GM18909 (cell line): Measurements from ENCODE around the gene DNM3.

Source experiments
- ATAC-seq: cut with Tn5 transposase; IDR thresholded peaks from one replicate; pipeline ENCODE4 v1.9.1; 2021; ENCODE audit warnings: mild to moderate bottlenecking; ENCODE audit not compliant: unreplicated experiment, poor library complexity

The DNM3 gene

DNA sequence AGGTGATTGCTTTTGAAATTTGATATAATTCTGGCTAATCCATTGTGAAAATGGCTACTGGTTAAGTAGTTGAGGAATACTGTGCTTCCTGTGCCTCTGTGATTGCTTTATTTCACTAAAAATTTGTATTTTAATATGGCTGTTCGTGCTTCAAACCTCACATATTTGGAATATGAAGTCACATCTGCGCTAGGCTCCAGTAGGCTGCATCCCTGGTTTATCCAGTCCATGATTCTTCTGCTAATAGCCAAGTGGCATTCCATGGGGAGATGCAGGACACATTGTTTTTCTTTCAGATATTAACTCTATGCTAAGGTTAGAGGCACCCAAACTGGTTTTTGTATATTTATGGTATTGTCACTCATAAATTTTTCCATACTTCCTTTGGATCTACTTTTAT lies 25.9 kb downstream of the DNM3 start:
- no peak for ATAC-seq

DNA sequence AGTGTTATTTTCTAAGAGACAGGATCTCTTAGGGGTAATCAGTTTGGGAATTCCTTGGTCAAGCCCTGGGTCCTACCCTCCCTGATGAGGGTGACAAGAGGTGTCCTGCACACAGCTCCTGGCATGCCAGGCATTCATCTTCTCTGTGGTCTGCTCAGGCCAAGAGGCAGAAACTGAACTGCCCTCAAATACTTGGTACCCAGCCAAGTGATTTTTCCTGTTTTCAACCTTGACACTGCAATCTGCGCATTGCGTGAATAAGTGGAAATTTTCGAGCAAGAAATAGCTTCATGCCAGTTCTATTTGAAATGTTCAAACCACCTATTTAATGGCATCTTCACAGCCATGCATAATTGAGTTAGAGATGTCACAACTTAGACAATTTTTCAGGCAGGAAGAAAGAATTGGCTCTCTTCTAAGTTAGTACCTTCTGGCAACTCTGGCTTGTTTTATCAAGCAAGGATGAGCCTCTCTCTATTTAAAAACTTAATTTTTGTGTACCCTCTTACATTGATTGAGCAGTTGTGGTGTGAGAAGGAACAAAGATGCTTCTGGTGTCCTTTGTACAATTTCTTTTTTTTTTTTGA lies 27.0 kb downstream of the DNM3 start:
- ATAC-seq: no peak

DNA sequence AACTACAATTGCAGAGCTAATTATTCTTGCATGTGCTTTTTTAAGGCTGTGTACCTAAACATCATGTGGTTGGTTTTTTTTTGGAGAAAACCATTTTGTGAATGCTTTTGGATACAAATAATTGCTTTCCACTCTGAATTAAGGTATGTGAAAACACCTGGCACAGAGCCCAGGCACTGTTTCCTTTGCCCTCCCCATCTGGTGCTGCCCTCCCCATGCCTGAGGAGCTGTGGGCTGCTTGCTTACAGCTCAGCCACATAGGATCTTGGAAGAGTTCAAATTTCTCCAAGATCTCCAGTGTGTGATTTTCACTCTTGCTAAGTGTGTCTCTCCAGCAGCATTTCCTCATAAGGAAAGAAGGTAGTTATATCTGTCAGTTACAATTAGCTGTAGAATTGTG lies 27.8 kb downstream of the DNM3 start:
- ATAC-seq: no peak

DNA sequence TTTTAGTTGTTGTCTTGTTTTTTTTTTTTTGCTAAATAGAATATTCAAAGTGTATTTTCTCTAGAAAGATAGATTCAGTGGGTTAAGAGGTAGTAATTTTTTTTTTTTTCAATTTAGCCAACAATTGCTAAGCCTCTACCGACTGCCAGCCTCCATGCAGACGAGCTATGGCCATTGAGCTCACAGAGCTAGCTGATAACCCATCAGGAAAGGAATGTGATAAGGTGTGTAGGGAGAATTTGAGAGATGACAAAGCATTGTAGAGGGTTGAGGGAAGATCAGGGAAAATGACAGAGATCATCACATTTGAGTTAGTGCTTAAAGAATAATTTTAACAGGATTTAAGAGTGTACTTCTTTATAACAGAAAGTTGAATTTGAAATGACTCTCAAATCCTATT lies 30.6 kb downstream of the DNM3 start:
- ATAC-seq: no peak

DNA sequence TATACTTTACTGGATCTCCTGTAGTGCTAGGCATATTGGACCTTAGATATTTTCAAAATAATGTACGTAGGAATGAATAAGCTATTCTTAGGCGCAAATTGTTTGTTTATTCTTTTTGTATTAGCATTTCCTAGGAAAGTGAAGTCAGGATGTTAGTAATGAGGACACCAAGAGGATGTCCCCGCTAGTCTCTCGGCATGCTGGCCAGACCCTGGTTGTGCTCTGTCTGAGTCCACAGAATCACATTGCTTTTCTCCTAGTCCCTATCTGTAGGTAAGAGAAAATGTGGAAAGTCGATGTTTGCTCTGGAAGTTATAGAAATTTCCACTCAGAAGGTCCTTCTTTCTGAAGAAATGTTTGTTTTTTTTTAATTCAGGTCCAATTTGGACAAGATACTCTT lies 31.1 kb downstream of the DNM3 start:
- no peak for ATAC-seq

DNA sequence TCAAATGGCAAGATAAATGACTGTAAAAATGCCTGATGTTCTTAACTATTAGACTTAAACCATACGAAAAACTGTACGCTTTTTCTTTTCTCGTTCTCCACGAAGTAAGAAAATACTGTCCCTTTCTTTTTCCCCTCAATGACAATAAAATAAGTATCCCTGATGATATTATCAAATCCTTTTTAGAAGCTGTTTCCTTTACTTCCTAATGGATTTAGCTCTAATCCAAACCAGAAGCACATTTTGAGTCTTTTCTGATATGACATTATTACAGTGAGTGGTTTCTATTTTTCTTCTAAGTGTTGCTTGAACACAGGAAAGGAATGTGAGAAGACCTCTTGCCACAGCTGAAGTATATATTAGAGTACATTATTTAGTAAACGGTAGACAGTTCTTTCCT lies 32.4 kb downstream of the DNM3 start:
- ATAC-seq: no peak

DNA sequence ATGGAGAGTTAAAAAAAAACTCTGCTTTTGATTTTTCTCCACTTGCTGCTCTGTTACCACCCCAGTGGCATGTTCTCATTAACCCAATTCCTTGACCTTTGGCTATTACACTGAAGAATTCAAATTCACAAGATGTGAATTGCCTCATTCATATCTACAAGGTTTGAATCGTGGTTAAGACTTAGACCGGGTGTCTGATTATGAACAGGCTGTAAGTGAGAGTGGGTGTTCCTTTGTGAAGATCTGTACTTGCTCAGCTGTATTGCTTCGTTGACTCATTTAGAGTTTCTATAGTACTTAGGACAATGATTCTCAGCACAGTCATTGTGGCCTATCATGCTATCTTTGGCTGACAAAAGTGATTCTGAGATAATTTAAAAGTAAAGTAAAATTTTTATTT lies 36.4 kb downstream of the DNM3 start:
- no peak for ATAC-seq

DNA sequence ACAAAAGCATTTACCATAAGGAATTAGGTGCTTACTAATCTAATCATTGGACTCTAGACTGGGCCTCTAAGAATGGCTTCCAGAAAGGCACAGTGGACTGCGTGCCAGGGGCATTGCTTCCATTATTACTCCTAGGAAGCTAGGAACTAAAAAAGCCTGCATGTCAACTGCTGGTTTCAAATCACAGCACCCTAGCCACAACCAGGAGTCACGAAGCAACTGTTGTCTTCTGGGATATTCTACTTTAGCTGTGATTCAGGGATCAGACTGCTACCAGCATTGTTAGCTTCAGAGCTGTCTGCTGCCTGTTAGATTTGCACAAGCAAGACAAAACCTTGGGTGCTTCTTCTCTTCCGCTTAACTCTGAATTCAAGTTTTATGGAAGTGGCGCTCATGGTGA lies 38.3 kb downstream of the DNM3 start:
- ATAC-seq: no peak

DNA sequence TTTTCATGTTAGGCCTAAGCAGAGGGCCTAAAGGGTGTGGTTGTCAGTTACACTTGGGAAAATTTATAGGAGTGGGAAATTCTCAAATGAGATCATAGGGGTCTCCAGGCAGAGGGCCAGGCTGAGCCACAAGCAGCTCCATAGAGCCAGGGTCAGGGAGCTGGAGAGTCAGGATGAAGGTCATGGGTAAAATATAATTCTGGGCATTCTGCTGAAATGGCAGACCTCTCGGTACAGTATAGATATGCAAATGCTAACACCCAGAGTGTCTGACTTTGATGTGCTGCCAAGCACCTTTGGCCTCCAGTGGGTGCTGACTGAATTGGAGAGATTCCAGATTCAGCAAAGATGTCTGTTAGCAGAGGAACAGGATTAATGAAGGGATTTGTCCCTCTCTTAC lies 40.1 kb downstream of the DNM3 start:
- no peak for ATAC-seq

DNA sequence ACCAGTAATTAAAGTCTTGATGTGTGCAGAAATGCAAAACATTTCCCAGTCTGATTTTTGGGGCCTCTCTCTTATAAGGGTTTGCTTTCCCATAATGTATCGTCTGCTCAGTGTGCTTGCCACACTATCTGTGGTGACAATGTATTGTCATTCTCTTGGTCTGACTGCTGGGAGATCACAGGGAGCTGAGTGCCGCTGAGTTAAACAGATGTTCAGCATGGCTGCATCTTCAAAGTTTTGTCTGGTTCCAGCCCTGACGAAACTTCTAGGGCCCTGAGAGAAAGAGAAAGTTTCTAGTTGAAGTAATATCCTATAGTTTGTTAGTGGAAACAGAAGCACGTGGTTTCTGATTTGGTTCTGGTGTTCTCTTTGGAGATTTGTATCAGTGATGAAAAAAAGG lies 42.6 kb downstream of the DNM3 start:
- no peak for ATAC-seq

DNA sequence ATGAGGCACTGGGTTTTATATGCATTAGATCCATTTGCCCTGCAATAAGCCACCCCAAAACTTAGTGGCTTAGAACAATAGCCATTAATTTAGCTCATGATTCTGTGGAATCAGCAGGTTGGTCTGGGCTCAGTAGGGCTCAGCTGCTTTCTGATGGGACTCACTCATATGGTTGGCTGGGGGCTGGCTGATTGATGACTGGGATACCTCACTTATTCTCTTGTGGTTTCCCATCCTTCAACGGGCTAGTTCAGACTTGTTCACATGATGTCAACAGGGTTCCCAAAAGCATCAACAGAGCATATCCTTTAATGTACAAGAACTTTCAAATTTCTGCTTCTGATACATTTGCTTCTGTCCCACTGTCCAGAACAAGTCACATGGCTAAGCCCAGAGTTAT lies 43.2 kb downstream of the DNM3 start:
- ATAC-seq: no peak

DNA sequence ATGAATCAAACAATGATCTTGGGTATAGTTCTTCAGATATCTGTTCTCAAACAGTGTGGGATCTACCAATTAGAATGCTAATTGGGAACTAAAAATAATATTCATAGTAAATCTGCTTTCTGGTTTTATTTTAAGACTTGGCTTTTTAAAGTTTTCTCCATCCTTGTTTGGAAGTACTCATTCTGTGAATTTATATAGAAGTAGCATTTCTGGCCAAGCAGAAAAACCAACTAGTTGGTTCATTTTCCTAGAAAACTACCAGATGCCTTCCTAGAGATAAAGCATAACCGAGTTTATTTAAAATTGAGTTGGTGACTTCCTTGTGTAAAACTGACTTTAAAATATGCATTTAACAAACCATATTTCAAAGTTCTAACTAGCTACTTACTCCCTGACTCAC lies 48.8 kb downstream of the DNM3 start:
- no peak for ATAC-seq

DNA sequence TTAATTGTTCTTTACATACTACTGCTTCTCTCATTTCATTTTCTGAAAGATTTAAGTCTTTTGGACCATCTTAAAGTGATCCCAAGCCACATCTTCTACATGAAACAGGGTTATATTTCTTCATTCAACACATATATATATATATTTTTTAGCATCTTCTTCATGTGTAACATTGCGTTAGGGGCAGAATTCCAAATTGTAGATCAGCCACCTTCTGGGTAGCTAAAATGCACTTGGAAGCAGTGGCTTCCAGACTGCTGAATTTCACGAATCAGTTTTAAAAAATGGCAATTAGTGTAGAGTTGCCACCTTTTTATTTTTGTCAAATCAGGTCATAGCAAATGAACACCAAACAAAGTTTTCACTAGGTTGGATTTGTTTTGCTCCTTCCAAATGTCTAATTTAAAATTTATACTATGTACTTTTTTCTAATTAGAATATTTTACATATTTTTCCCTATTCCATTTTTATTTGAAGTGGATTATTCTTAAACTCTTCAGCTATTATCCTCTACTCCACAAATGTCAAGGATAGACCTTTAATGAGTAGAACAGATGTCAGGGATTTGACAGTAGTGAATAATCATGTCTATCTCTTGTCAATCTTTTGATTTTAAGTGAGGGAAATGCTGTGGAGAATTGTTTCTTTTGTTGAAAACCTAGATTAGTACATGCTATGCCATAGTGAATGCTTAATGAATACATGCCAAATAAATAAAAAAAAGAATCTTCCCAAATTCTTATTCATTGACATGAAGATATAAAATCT lies 55.8 kb downstream of the DNM3 start:
- ATAC-seq: no peak

DNA sequence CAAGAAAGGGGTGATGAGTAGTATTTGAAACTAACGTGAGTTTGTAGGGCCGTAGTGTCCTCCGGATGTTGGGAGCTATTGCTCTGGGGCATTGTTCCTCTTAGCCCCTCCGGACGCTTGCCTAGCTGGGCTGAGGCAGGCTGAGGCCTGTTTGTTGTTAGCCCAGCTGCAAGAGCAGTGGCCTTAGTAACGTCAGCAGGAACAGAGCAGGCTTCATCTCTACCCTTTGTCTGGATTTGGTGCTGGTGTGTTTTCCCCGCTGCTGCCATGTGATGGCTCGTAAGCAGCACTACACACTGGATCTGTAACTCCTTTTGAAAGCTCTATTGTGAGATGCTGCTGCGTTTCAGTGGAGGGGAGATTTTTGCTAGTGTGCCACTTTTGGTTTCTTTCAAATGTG lies 57.6 kb downstream of the DNM3 start:
- ATAC-seq: no peak

DNA sequence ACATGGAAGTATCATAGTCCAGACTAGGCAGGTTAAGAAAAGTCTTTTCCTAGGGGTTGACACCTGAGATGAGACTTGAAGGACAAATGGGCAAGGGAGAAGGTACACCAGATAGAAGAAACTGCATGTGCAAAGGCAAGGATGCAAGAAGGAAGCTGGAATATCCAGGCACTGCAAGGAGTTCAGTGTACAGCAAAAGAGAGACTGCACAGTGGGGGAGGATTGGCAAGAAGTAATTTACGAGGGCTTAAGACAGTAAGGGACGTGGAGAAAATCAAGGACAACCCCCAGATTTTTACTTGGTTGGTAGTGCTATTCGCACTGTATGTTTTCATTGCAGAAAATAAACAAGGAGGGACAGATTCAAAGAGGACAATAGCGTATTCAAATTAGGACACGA lies 58.5 kb downstream of the DNM3 start:
- ATAC-seq: no peak

DNA sequence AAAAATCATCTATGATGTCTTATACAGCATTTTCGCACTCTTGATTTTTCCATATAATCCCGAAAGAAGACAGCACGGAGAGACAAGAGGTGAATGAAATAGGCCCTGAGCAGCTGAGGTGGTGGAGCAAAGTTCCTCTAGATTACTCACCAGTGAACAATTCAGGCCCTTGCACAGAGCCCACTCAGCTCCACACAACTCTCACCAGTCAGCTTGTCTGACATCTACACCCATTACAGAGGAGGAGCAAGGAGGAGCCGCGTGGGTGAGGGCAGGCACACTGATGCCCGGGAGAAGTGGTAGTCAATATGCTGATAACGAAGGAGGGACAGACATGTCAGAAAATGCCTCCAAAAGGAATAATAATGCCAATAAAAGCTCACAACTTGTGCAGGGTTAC lies 59.9 kb downstream of the DNM3 start:
- ATAC-seq: no peak

DNA sequence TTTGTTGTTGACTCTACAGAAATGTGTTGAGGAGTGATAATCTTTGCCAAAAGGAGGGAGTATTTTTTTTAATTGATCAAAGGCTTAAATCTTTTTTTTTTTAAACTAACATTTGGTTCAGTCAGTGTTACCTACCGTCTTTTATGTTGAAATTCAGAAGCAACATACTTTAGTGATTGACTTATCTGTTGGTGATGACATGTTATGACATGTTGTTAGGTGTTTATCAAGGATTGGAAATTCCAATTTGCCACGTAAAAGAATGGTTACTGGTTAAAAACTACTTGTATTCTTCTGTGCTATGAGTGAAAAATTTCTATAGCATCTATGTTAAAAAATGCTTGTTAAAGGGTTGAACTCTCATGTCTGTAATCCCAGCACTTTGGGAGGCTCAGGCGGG lies 61.2 kb downstream of the DNM3 start:
- no peak for ATAC-seq

DNA sequence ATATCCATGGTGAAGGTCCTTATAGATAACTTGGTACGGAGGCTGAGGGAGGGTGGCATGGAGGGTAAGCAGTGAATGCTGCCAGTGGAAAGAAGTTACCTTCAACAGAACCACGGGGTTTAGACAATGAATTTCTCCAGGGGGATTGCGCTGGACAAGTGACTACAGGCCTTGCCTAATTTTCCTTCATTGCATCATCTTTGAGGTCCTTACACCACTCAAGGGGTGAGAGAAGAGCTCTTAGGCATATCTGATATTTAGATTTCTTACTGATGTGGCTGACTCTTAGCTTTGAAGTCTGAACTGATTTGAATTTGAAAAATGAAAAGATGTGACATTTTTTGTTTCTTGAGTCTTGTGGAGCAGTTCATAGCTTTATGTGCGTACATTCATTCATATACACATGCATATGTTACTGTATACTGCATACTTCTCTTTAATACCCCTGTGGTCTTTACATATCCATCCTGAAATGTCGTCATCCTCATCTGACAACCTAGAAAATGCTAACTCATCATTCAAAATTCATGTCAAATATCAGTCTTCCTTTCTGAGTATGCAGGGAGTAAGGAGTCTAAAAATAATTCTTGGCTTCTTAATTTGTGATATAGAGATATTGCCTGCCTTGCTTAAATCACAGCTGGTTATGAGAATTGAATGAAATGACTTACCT lies 63.6 kb downstream of the DNM3 start:
- ATAC-seq: no peak

DNA sequence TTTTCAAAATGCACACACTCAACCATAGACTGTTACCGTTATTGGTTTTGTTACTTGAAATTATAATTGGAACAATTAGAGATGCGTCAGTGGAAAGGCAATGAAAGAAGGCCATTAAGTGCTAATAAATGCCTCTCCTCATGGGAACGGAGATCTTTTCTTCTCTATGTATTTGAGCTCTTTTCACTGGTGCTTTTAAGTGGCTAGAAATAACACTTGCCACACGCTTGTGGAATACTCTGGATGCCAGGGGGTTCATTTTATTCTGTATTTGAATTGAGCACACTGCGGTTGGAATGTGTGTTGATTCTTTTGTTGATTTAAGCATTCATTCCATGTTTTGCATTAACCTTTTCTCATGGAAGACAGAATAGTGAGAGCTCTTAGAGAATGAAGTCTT lies 68.4 kb downstream of the DNM3 start:
- ATAC-seq: no peak

DNA sequence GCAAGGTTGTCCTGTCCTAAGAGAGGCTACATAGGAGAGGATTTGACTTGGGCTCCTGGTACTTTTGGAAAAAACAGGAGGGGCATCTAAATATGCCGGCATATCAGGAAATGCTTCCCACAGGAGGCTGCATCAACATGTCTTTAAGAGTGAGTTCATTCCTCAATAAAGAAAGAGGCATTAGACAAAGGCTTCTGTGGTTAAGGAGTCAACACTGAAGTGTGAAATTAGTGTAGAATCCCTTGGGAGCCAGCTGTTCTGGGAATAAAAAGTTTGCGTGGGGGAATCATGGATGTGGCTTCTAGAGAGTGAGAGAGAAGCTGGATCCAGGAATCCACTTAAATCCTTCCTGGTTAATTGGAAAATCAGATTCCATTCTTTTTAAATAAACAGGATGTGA lies 69.5 kb downstream of the DNM3 start:
- ATAC-seq: no peak

DNA sequence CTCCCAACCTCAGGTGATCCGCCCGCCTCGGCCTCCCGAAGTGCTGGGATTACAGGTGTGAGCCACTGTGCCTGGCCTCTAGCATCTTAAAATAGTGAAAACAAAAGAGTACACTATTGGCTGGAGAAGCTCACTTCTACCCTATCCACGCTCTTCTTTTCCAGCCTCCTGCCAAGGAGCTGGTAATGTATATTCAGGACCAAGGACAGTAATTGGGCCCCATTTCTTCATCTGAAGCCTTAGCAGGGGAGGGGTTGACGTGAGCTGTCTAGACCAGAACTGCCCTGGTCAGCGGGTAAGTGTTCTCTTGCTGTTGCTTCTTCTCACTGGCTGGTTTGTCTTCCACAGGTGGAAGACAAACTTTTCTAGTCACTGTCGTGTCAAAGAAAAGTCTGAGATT lies 70.2 kb downstream of the DNM3 start:
- ATAC-seq: no peak
